KBM-7 (cell line): Measurements from ENCODE around the gene MDM4.
A peak's percentile ranks its signal among the peaks of the same experiment; 100 is the strongest.

Source experiments
- DNase-seq: peaks from one replicate; pipeline ENCODE4 v3.0.0-alpha.2; 2015
- in situ Hi-C: fragments of 300-500 bp; cut with MboI; formaldehyde crosslinking; loops from 2 replicates; pipeline ENCODE4 v1.14.3; 2020; ENCODE audit warnings: low sequenced_read_pairs, low pct_unique_long_range_greater_than_20kb, mixed read lengths

The MDM4 gene

GRCh38 chr1:204591473-204592090 lies 75.4 kb downstream of the MDM4 start:
- DNase-seq: no peak
- in situ Hi-C loops: no loop called here

- in situ Hi-C loops: no loop called here
- no peak for DNase-seq
Observed at GRCh38 chr1:204592246-204592948, 76.2 kb downstream of the MDM4 start.

DNA sequence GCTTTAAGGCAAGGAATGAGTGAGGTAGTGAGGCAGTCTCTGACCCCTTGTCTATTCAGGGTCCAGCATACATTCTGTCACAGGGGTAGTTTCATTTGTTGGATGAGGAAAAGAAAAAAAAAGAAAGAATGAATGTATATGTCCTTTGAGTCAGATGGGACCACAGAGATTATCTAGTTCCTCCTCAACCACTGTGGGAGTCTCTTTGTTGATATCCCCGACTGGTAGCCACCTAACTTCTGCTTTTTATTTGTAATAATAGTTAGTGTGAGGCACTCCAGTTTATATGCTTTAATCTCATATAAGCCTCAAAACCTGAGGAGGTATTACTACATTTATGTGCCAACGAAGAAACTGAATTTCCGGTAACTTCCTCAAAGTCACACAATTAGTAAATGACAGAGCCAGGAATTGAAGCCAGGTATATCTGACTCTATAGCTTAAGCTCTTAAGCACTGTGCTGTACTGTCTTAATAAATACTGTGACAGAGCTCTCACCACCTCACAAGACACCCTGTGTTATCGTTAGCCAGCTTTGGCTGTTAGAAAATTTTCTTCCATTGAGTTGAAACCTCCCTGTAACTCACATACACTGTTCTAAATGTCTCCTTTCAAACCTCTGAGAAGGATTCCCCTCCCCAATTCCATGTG lies 82.2 kb downstream of the MDM4 start:
- peak; percentile 54 for DNase-seq
- in situ Hi-C loops: no loop called here

DNA sequence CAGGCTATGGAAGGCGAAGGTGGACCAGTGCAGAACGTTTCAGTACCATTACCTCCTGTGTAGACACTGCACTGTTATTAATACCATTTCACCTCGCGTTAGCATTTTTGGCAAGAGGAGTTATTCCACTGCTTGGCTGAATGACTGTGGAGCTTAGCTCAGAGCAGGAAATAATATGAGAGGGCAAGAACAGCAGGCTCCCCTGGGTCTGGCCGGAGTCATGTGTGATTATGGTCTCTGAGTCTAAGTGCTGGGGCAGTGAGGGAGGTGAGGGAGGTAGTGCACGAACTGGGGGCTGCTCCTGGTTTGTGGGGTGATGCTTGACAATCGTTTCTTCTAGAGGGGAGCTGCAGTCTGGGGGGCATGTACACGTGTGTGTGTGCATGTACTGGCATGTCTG lies 82.9 kb downstream of the MDM4 start:
- in situ Hi-C loops: no loop called here

DNA sequence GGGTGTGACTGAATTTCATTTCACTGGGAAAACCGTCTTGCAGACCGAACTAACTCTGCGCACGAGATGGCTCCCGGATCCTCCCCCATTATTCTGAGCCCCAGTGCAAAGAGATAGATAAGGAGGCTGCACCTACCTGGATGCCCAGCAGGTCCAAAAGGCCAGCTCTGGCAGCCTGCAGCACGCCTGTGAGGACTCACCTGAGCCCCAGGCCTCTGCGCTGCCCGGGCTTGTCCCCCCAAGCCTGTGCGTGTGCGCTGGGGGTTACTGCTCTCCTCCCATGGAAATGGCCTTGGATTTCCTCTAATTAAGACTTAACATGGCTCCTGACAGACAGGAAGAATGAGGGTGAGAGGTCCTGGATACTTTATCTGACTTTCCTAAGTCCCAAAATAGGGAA lies 83.4 kb downstream of the MDM4 start:
- in situ Hi-C loops: no loop called here
- DNase-seq: no peak

More for the DNA sequence above, 82.9 kb downstream of the MDM4 start:
- DNase-seq: no peak

- DNase-seq: no peak
- in situ Hi-C loops: no loop called here
Observed at GRCh38 chr1:204600203-204600602, 84.0 kb downstream of the MDM4 start.

- no peak for DNase-seq
- in situ Hi-C loops: no loop called here
Observed at GRCh38 chr1:204600968-204601367, 84.8 kb downstream of the MDM4 start.

- in situ Hi-C loops: no loop called here
- no peak for DNase-seq
Observed at GRCh38 chr1:204602111-204602579, 85.9 kb downstream of the MDM4 start.

DNA sequence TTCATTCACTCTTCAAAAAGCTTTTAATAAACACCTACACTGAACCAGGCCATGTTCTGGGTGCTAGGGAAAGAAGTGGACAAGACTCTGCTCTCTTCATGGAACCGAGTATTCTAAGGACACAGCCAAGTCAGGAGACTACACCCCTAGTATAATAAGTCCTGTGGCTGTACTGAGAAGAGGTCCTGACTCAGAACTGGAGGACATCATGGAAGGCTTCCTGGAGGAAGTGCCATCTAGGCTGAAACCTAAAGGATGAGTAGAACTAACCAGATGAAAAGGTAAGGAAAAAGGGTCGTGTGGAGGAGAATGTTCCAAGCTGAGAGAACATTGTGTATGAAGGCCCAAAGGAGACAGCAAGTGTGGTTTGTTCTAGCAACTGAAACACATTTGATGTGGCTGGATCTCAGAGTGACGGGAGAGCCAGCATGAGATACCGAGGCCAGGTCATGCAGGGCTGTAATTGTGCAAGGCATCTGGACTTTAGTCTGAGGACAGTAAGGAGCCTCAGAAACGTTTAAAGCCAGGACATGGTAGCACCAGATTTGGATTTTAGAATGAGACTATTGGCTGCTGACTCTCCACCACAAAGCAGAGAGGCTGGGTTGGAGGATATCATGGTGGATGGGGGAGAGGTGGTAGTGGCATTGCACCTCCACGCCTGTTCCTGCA lies 86.8 kb downstream of the MDM4 start:
- DNase-seq: no peak
- in situ Hi-C loops: no loop called here

DNA sequence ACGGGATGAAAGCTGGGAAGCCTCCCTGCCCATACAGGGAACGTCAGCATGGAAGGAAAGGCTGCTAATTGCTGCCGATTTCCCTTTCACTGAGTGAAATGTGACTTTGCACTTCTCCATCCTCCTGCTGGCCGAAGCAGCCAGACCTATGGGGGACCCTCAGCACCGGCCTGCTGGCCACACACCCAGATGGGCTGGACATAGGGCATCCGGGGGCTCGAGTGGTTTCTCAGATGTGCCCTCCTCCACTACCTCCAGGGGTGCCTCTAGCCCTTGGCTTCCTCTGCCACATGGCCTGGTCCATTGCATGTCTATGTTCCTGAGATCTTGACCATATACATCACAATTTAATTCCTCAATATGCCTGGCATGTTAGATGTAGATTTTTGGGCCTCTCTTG lies 89.6 kb downstream of the MDM4 start:
- no peak for DNase-seq
- in situ Hi-C loops: no loop called here
